Measurements from ENCODE around the gene STK24.

Gene STK24

DNA sequence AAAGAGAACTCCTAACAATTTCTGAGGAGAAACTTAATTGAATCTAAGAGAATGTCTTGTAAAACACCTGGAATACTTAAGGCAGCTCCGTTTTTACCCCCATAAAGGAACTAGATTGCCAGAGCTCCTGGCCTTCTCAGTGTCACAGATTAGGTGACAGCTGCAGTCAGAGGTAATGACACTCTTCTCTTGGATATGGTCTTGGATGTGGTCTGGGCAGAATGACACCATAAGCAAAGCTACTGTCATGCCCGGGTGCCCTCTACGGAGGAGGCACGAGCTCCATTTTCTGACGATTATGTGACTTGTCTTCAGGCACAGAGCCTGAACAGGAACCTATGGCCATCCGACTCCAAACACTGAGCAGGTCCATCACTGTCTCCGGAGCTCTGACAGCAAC is 46.7 kb downstream of the STK24 start:
- no peak for FAIRE-seq
- DNase-seq (ENCODE audit: insufficient read length, low spot score), result no peak
- TF ChIP-seq, protein P1, sequence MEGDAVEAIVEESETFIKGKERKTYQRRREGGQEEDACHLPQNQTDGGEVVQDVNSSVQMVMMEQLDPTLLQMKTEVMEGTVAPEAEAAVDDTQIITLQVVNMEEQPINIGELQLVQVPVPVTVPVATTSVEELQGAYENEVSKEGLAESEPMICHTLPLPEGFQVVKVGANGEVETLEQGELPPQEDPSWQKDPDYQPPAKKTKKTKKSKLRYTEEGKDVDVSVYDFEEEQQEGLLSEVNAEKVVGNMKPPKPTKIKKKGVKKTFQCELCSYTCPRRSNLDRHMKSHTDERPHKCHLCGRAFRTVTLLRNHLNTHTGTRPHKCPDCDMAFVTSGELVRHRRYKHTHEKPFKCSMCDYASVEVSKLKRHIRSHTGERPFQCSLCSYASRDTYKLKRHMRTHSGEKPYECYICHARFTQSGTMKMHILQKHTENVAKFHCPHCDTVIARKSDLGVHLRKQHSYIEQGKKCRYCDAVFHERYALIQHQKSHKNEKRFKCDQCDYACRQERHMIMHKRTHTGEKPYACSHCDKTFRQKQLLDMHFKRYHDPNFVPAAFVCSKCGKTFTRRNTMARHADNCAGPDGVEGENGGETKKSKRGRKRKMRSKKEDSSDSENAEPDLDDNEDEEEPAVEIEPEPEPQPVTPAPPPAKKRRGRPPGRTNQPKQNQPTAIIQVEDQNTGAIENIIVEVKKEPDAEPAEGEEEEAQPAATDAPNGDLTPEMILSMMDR (IDR thresholded peaks at IDR 0.05; ENCODE audit: insufficient read depth, missing control alignments), result no peak

DNA sequence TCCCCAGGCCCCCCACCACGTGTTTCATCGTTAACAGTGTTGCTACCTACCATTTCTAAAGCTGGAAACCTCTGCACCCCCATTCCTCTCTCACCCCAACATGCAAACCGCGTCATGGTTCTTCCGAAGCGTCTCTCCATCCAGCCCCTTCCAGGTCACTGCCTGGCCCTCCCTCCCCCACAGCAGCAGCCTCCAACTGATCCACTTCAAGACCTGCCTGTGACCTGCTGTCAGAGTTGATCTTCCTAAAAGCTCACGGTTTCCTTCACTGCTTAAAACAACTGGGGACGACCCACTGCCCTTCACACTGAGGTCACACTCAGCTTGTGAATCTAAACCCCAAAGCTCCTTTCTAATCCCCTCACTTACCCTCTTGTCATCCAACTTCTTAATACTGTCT is 47.7 kb downstream of the STK24 start:
- DNase-seq (ENCODE audit: insufficient read length, low spot score) (no peak), FAIRE-seq (no peak)
- TF ChIP-seq, protein P1 (IDR thresholded peaks at IDR 0.05; ENCODE audit: insufficient read depth, missing control alignments), result no peak

GRCh38 chr13:98528663-98529064 is 48.2 kb downstream of the STK24 start:
- DNase-seq (ENCODE audit: insufficient read length, low spot score), result no peak
- TF ChIP-seq, protein P1 (IDR thresholded peaks at IDR 0.05; ENCODE audit: insufficient read depth, missing control alignments), result no peak
- no peak for FAIRE-seq

GRCh38 chr13:98527526-98527925 is 49.4 kb downstream of the STK24 start:
- TF ChIP-seq, protein P1 (IDR thresholded peaks at IDR 0.05; ENCODE audit: insufficient read depth, missing control alignments), result no peak
- FAIRE-seq (no peak), DNase-seq (ENCODE audit: insufficient read length, low spot score) (no peak)

GRCh38 chr13:98526182-98526512 is 50.8 kb downstream of the STK24 start:
- TF ChIP-seq, protein P1 (IDR thresholded peaks at IDR 0.05; ENCODE audit: insufficient read depth, missing control alignments), result no peak
- FAIRE-seq (no peak), DNase-seq (ENCODE audit: insufficient read length, low spot score) (no peak)

DNA sequence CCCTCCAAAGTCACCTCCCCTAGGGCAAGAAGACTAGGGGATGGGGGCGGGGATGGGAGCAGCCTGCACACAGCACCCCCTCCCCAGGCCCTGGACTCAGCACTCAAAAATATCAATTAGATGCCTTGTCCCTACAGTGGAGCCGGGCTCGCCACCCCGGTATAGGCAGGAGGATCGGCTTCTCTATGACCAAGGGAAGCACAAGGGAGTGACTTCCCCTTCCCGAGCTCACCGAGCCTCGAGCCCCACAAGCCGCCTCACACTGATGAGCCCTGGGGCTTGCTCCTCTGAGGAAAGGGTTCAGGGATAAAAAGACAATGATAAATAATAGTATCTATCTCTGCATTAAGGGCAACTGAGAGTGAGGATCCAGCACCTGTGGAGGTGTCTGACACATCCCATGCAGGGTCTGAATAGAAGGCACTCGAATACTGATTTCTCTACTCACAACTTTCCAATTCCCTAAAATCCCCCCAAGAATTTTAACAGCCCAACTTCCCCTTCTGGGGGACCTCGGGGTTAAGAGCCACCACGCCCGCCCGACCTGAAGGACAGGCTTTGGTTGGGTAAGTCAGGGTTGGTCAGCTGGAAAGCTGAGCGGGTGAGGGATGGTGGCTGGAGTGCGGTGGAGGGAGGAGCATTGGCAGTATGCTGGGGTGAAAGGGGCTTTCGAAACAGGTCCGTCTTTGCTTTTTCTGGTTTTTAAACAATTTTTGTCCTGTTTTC is 51.3 kb downstream of the STK24 start:
- no peak for FAIRE-seq
- no peak for DNase-seq (ENCODE audit: insufficient read length, low spot score)
- TF ChIP-seq, protein P1 (IDR thresholded peaks at IDR 0.05; ENCODE audit: insufficient read depth, missing control alignments), result no peak

- TF ChIP-seq, protein P1 (IDR thresholded peaks at IDR 0.05; ENCODE audit: insufficient read depth, missing control alignments), result no peak
- DNase-seq (ENCODE audit: insufficient read length, low spot score) (no peak), FAIRE-seq (no peak)
Measured at GRCh38 chr13:98524793-98525192, 52.1 kb downstream of the STK24 start.

Data from D721Med (cell line).